ENCODE measurements around the gene SERINC5. TPM values are rescaled to one million over a fixed set of nuclear protein-coding genes. Genes with fewer than 3 reads are reported as not detected.

The SERINC5 gene
- total RNA-seq, 1 experiment from 2014 or later: 52.3 TPM

- no peak overlapping the region for H4K8ac ChIP-seq (replicated peaks; ENCODE audit: insufficient read length, low read depth, low read length)
- H2BK120ac ChIP-seq (ENCODE audit: low read depth, low read length, poor library complexity, severe bottlenecking): no peak overlapping the region
- no peak overlapping the region for H3K18ac ChIP-seq (ENCODE audit: insufficient read length, low read depth, low read length)
- no peak overlapping the region for H2BK12ac ChIP-seq (ENCODE audit: insufficient read length, low read depth, low read length)
- TF ChIP-seq CTCF (conservative IDR thresholded peaks at IDR 0.05): no peak
- H2AK5ac ChIP-seq (ENCODE audit: insufficient read length, low read length): no peak overlapping the region
- peak; percentile 81 for DNase-seq
- peaks cover 2% of the 10 kb centered on the region for H3K79me1 ChIP-seq (ENCODE audit: insufficient read depth, low read depth, low read length, poor library complexity, severe bottlenecking)
- H4K5ac ChIP-seq (ENCODE audit: insufficient read length, low read depth, low read length): no peak overlapping the region
- H2BK15ac ChIP-seq (ENCODE audit: low read depth, low read length): no peak overlapping the region
- H3K27ac ChIP-seq (ENCODE audit: insufficient read length, low read depth, low read length): peak overlapping the region; percentile 28
- H2BK5ac ChIP-seq (ENCODE audit: insufficient read length, low read length): no peak overlapping the region
- no CpG with 5 or more reads among the region's 4 CpGs for WGBS (ENCODE audit: extremely low coverage, insufficient read length, low lambda C conversion rate)
- no peaks in the 10 kb centered on the region for H3K27me3 ChIP-seq (ENCODE audit: insufficient read depth, low read length)
- H3K4me2 ChIP-seq (ENCODE audit: insufficient read depth, insufficient read length, low read length): peak overlapping the region; percentile 21
- H3K27me3 Mint-ChIP-seq (ENCODE audit: low read depth): no peaks in the 10 kb centered on the region
- H3K27ac Mint-ChIP-seq: peak overlapping the region; percentile 50 to 81 (median 53); a peak in 6 of 7 replicates
- peaks cover 68 to 69% of the 10 kb centered on the region in 2 experiments for H3K4me1 Mint-ChIP-seq
- no peak overlapping the region for H3K9ac ChIP-seq (ENCODE audit: extremely low read depth, insufficient read length, low read length)
- H3K79me2 ChIP-seq (ENCODE audit: insufficient read depth, low read length): peaks cover 17% of the 10 kb centered on the region; the same call in 1 of the 2 replicates
- H3K23ac ChIP-seq (ENCODE audit: insufficient read length, low read depth, low read length): no peak overlapping the region
- H3T11ph ChIP-seq (ENCODE audit: low read length): no peak overlapping the region
- no peaks in the 10 kb centered on the region for H3K9me3 Mint-ChIP-seq
- no peak overlapping the region for H2BK20ac ChIP-seq (ENCODE audit: low read depth, low read length, poor library complexity, severe bottlenecking)
- no peaks in the 10 kb centered on the region for H3K9me3 ChIP-seq (ENCODE audit: control insufficient read depth, low read depth, low read length)
- H4K20me1 ChIP-seq (ENCODE audit: control insufficient read depth, insufficient read depth, insufficient read length): no peaks in the 10 kb centered on the region
- peak overlapping the region in 1 of 2 experiments; percentile 12; a peak in 1 of 5 replicates for H3K4me3 Mint-ChIP-seq
- H3K14ac ChIP-seq (ENCODE audit: insufficient read depth, low read length): no peak overlapping the region
- peaks cover 3 to 8% (median 6%) of the 10 kb centered on the region in 3 experiments; a peak in 5 of 7 replicates for H3K36me3 Mint-ChIP-seq (ENCODE audit: insufficient read depth in 1 of 3, low read depth in 3 of 3)
- peaks cover 32% of the 10 kb centered on the region for H3K4me1 ChIP-seq (ENCODE audit: insufficient read depth, low read length)
- no peak overlapping the region for H4K91ac ChIP-seq (ENCODE audit: insufficient read length, low read depth, low read length)
- no peak overlapping the region for H3K56ac ChIP-seq (ENCODE audit: insufficient read length, low read depth, low read length)
- no peak overlapping the region for H3K4ac ChIP-seq (ENCODE audit: low read depth, low read length)
- H2AFZ ChIP-seq (ENCODE audit: low read length): no peak overlapping the region
- no peaks in the 10 kb centered on the region for H3K23me2 ChIP-seq (ENCODE audit: insufficient read length, low read depth, low read length, poor library complexity, severe bottlenecking)
These were observed 63.9 kb downstream of the SERINC5 start for GRCh38 chr5:80191991-80192398.

All from H9 (cell line).